ENCODE data around the gene PRTFDC1.
"Not testable (repeated sequence)": the region's sequence is repeated elsewhere in the genome, so short reads cannot be mapped to it uniquely, and the experiment has no call there.

The PRTFDC1 gene

GRCh38 chr10:24930427-24930826 lies 22.0 kb downstream of the PRTFDC1 start:
- no peak for DNase-seq (ENCODE audit: low read depth)

GRCh38 chr10:24929904-24930303 lies 22.5 kb downstream of the PRTFDC1 start:
- DNase-seq (ENCODE audit: low read depth) = no peak

- DNase-seq (ENCODE audit: low read depth) = no peak
Measured at GRCh38 chr10:24929056-24929544, 23.3 kb downstream of the PRTFDC1 start.

GRCh38 chr10:24928163-24928562 lies 24.2 kb downstream of the PRTFDC1 start:
- no peak for DNase-seq (ENCODE audit: low read depth)

DNA sequence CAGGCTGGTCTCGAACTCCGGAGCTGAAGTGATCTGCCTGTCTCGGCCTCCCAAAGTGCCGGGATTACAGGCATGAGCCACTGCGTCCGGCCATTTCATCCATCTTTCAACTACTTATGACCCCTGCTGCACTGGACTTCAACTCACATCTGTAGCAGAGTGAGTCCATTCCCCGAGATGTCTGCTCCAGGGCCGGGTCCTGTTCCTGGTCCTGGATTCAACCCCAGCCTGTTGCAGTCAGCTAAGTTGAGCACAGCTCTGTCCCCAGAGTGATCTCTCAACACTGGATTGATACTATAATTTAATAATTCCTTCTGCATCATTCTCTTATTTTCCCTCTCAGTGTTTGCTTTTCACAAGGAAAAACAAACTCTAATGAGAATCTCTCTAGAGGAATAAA lies 25.8 kb downstream of the PRTFDC1 start:
- no peak for DNase-seq (ENCODE audit: low read depth)

DNA sequence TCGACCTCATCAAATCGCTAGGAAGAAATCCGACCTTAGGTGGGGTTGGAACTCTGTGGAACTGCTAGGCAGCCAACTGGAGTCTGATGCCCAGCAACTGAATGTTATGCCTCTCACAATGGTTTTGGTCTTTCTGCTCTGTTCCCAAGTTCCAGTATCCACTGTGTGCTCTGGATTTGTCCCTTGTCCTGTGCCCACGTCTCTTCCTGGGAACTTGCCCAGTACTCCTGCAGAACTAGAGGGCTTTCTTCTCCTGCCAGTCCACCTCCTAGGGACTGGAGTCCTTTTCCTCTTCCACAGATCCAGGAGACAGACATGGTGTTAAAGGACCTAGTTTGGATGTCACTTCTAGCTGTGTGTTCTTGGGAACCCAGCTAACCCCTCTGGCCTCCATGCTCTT lies 26.6 kb downstream of the PRTFDC1 start:
- DNase-seq (ENCODE audit: low read depth) = no peak

GRCh38 chr10:24924483-24924882 lies 27.9 kb downstream of the PRTFDC1 start:
- not testable (repeated sequence) for DNase-seq (ENCODE audit: low read depth)

- DNase-seq (ENCODE audit: low read depth) = not testable (repeated sequence)
Measured at GRCh38 chr10:24922222-24922868, 30.1 kb downstream of the PRTFDC1 start.

- peak; percentile 90 for DNase-seq (ENCODE audit: low read depth)
Measured at GRCh38 chr10:24920907-24921881, 31.2 kb downstream of the PRTFDC1 start.

DNA sequence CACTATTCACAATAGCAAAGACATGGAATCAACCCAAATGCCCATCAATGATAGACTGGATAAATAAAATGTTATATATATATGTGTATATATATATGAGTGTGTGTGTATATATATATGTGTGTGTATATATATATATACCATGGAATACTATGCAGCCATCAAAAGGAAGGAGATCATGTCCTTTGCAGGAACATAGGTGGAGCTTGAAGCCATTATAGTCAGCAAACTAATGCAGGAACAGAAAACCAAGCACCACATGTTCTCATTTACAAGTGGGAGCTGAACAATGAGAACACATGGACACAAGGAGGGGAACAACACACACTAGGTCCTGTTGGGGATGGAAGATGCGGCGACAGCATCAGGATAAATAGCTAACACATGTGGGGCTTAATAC lies 32.2 kb downstream of the PRTFDC1 start:
- DNase-seq (ENCODE audit: low read depth) = not testable (repeated sequence)

- DNase-seq (ENCODE audit: low read depth) = not testable (repeated sequence)
Measured at GRCh38 chr10:24919629-24920028, 32.8 kb downstream of the PRTFDC1 start.

- no peak for DNase-seq (ENCODE audit: low read depth)
Measured at GRCh38 chr10:24917979-24918378, 34.4 kb downstream of the PRTFDC1 start.

GRCh38 chr10:24917493-24917892 lies 34.9 kb downstream of the PRTFDC1 start:
- DNase-seq (ENCODE audit: low read depth) = no peak

DNA sequence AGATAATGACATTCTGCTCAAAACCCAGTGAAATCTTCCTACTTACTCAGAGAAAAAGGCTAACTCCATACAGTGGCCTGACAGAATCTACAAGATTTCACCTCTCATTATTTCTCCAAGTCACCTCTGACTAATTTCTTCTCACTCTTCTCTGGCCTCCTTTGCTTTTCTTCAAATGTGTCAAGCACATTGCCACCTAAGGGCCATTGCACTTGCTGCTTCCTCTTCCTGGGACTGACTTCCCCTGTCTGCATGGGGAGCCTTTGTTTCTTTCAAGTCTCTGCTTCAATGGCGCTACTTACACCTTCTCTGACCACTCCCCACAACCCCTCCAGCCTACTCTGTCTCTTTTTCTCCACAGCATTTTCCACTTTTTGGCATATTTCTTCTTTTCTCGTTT lies 36.0 kb downstream of the PRTFDC1 start:
- no peak for DNase-seq (ENCODE audit: low read depth)

DNA sequence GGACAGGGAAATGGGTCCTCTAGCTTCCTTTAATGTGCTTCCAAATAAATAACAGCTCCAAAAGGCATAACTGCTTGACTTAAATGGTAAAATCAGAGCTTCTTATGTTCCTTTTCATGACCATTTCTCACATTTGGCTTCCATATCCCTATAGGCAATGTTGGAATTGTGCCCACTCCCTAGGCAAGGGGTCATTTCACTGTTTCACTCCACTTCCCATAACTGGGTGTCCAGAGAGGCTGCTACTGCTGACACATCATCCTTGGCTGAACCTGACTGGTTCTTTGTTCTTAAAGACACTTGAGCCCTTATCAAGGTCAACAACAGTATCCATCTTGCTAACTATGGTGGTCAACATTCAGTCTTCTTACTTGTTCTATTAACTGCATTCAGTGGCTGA lies 37.1 kb downstream of the PRTFDC1 start:
- no peak for DNase-seq (ENCODE audit: low read depth)

DNA sequence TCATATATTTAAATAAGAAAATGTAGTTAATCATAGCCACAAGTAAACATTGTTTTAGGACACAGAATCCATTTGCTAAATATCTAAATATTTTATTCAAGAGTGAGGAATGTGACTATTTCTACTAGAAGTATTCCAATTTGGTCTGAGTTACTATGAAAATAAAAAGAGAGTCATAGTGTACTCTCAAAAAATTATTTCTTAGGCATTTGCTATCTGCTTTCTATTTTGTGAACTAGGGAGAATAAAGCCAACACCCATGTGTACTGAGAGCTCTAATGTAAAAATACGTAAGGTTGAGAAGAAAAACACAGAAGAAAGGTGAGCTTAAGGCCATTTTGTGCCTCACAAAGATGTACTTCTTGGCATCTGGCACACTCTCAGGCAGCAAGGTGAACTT lies 38.3 kb downstream of the PRTFDC1 start:
- DNase-seq (ENCODE audit: low read depth) = no peak

- DNase-seq (ENCODE audit: low read depth) = no peak
Measured at GRCh38 chr10:24912215-24912614, 40.2 kb downstream of the PRTFDC1 start.

GRCh38 chr10:24911029-24911428 lies 41.4 kb downstream of the PRTFDC1 start:
- DNase-seq (ENCODE audit: low read depth) = no peak

- no peak for DNase-seq (ENCODE audit: low read depth)
Measured at GRCh38 chr10:24910574-24910973, 41.8 kb downstream of the PRTFDC1 start.

GRCh38 chr10:24908793-24909423 lies 43.5 kb downstream of the PRTFDC1 start:
- no peak for DNase-seq (ENCODE audit: low read depth)

DNA sequence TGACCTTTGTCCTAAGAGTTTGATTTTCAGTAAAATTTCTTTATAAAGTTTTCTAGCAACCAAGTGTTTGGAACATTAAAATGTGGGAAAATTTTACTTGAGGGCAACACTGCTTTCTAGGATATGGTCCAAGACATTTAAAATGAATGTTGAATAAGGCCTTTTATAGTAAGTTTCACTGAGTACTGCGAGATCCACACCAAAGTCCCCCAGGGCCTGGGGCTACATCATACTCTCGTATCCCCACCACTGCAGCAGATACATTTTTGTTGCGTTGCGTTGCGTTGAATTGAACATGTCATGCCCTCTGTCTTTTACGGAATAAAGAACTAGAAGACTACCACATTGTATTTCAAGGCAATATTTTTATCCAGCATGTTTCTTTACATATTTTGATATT lies 44.5 kb downstream of the PRTFDC1 start:
- no peak for DNase-seq (ENCODE audit: low read depth)

- no peak for DNase-seq (ENCODE audit: low read depth)
Measured at GRCh38 chr10:24906372-24906771, 46.0 kb downstream of the PRTFDC1 start.

GRCh38 chr10:24904824-24905223 lies 47.6 kb downstream of the PRTFDC1 start:
- no peak for DNase-seq (ENCODE audit: low read depth)

Data from GM04504 (cell line).